Hematopoietic multipotent progenitor cell treated with erythropoietin and hydrocortisone succinate and interleukin-3 and kit ligand, for 15 days (in vitro differentiated cells): ENCODE data around the gene TNFAIP8.

Experiments used
- DNase-seq: peaks from one replicate; pipeline ENCODE4 v3.0.0-alpha.2; 2015; ENCODE audit warnings: low spot score

Gene TNFAIP8

DNA sequence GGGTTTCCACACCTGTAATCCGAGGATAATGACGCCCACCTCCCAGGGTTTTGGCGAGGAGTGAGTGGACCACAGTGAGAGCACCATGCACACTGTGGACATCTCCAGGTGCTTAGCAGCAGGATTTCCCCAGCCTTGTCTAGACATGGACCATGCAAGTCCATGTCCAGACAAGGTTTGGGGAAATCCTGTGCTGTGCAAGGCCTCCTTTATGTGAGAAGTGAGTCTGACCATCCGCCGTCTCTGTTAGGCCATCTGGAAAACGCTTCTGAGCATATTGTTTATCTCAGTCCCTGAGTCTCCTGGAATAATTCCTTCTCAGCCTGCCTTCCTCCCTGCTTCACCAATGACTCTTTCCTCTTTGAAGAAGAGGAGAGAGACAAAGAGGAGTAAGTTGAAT, 26.2 kb upstream of the TNFAIP8 start:
- DNase-seq, result no peak

DNA sequence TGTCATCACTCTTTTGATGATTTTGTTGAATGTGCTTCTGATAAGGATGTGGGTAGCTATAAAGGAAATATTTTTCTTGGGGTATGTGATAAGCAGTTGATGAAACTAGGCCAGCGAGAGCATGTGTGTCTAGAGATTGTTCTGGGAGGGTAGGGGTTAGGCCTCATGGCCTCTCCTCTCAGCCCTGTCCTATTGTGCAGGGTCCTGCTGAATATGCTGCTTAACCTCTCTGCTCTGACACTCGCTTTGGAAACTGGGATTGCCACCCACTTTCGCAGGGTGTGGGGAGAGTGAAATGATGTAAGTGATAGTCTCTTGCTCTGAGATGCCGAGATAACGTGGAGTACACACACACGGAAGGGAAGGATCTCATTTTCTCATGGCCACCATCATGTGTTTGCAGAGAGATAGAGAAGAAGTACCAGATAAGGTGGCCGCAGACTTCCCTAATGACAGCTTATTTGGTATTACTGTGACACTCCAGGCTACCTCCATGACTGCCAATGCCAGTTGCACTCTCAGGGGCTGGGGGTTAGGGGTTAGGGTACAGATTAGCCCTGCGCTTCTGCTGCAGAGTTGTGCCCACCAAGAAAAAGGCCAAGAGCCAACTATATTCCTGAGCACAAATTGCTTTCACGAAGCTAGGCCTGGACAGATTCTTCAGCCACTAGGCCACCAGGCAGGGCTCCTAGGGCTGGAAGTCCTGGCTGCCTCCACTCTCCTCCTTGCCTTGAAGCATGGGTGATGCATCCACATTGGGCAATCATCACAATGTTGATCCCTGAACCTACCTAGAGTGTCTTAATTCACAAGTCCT, 25.2 kb upstream of the TNFAIP8 start:
- DNase-seq, result peak; percentile 81

DNA sequence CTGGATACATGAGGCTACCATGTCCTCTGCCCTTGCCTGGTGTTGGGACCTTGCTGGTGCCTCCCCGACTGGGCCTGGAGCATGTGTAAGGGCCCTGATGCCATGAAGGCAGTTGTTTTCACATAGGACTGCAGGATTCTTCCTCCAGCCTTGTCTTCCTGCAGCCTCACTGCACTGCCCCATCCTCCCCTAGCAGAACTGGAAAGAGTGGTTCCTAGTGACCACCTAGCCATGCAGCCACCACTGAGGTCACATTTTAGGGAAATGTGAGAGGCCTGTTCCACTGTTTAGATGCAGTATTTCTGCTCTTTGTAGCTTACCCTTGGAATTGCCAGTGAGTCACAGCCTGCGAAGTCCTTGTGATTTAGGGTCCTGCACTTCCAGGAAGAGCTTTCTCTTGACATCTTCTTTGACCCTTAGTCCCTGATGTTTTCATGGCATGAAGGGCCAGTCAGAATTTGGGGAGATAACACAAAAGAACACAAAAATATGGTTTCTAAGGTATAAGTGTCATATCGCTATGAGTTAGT, 24.2 kb upstream of the TNFAIP8 start:
- no peak for DNase-seq

- DNase-seq, result no peak
Observed at GRCh38 chr5:119332208-119332607, 23.6 kb upstream of the TNFAIP8 start.

DNA sequence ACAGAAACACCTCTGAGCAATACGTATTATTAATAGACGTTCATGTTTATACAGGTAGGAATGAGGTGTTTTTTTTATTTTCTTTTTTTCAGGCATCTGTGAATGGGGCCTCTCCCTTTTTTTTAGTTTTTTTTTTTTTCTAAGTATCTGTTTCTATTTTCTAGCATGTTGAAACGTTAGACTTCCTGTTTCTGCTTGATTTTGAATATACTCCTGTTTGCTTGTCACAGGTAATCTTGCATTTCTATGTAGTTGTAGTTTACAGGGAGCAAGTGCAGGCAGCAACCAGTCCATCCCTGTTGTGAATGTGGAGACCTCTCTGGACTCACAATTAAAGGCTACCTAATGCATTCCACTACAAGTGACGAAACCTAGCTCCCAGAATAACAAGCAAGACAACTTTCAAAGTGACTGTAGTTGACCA, 22.8 kb upstream of the TNFAIP8 start:
- no peak for DNase-seq

DNA sequence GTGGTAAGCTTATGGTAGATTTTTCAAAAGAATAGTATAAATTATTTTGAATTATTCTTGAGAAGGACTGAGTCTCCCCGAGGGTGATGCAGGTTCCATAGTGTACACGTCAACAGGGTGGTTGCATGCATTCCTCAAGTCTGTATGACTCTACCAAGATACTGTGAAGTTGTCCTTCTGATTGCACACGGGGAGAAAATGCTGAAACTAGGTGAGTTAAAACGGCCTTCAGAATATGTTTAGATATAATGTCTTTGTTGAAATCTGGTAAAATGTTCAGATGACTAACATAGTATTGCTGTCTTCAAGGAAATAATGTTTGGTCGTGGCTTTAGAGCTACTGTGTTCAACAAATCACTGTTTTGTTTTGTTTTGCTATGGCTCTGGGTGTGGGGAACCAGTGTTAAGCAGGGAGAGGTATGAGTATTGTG, 22.4 kb upstream of the TNFAIP8 start:
- no peak for DNase-seq

GRCh38 chr5:119335261-119335677, 20.6 kb upstream of the TNFAIP8 start:
- DNase-seq, result no peak

DNA sequence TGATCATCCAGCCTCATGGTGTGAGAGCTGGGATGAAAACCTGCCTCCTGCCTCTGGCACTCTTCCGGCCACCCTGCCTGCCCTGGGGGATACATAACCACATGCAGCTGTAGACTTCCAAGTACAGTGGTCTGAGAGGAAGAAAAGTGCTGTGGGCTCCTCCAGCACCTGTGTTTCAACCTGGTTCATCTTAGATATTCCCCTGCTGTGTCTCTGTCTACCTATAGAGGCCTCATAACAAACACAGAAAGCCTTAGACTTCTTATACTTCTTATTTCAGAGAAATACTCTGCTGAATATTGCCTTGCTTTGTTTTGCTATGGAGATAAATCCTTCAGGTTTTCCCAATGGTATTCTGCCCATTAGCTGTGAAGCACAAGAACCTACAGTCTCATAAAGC, 19.6 kb upstream of the TNFAIP8 start:
- DNase-seq, result no peak

DNA sequence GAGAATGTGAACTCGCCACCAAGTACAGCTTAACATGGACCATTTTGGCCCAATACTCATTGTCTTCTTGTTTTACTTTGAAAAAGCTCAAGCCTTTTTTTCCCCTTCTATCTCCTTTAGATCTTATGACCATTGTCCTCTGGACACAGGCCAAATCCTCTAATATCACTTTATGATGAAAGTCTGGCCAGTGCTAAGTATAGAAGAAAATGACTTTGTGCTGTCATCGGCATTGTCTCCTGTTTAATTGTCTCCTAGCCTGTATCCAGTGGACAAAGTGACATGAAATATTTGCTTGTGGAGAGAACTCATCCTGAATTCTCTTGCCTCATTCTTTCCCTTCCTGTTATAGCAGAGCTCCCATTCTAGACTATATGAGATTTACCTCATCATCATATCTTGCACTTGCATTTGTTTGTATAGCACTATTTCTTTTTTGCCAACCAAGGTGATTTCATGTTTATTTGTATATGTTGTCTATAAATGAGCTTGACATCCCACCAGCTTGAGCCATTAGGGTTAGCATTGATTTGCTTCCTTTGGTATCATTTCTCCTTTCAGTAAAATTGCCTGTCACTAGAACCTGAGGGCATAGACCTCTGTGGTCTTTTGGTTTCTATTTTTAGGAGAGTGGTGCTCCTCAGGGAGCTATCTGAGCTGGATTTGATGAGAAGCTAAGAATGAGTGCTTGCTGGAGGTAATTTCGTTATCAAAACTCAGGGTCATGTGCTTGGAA, 18.8 kb upstream of the TNFAIP8 start:
- no peak for DNase-seq

DNA sequence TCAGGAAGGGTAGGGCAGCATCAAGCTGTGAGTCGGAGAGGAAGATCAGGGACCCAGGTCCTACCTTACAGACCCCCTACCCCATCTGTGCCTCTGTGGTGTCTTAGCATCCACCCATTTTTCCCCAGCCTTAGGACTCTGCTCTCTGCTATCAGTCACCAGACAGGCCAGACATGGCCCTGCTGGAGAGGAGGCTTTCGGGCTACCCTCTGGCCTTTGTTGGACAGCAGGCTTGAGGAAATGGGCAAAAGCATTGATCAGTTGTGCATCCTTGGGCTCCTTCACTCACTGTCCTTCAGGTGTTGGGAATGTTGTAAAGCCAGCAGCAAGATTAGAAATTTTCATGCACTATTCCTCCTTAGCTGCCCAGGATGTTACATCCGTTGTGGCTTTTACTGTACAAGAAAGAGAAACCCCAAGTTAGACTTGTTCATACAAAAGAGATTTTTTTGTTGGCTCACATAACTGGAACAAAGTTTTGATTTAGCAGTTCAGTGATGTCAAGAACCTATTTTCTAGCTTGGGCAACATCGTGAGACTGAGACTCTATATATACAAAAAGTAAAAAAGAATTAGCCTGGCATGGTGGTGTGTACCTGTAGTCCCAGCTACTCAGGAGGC, 17.4 kb upstream of the TNFAIP8 start:
- DNase-seq, result no peak

GRCh38 chr5:119339344-119339743, 16.5 kb upstream of the TNFAIP8 start:
- DNase-seq, result no peak

GRCh38 chr5:119339965-119340364, 15.9 kb upstream of the TNFAIP8 start:
- DNase-seq, result no peak

DNA sequence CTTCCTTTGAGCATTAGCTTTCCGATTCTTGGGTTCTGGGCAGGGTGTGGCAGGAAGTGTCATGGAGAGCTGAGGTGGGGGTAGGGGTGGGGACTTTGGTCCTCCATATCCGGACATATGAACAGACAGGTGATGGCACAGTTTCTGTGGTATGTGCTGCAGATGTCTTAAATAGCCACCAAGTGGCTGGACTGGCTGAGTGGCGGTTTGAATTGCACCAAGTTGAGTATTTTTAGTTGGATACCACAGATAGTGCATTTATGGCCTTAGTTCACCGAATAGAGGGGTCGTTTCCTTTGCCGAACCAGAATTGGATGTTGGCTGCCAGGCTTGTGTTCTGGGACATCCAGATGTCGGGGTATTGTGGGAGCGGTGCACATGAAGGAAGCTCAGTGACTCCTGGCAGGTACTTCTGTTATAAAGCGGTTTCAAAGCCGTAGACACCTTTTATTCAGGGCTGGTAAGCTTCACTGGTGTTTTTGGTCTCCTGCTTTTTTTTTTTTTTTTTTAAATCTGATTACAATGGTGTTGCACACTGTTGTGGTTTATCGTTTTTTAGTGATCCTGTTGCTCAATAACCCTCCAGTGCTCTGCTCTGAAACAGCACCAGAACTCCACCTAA, 15.1 kb upstream of the TNFAIP8 start:
- DNase-seq, result no peak

DNA sequence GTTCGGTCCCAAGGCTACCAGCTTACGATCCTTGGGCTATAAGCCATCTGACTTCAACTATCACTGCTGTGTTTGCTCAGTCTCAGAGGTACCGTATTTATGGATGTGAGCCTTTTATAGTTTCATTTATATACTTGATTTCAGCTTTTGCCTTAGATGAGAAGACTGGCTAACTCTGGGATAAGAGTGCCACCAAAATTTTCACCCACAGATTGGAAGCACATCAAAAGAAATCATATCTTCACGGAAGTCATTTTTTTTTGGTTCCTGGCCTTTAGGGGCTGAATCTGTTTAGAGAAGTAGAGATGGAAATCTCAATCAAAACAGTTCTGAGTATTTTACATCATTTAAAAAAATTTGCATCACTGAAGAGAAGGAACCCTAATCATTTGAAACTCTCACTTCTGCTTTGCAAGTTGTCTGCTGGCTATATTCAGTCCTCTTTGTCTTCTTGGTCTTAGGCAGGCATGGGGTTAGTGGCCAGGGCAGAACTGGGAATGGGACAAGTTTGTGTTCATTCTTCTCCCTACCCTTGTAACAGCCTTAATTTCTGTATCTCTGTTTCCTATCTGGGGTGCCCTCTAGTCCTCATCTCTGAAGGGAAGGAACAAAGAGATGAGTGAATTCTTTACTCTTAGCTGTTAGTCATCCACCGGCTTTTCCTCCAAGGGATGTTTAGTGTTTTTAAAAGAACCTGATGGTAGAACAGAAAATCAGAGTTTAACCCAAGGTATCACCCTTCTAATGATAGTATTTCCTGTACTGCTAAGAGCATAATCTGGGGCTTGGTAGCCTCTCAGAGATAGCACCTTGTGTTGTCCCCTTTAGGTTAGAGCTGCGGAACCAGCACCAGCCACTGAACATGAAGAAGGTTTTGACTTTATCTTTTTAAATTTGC, 14.1 kb upstream of the TNFAIP8 start:
- no peak for DNase-seq

DNA sequence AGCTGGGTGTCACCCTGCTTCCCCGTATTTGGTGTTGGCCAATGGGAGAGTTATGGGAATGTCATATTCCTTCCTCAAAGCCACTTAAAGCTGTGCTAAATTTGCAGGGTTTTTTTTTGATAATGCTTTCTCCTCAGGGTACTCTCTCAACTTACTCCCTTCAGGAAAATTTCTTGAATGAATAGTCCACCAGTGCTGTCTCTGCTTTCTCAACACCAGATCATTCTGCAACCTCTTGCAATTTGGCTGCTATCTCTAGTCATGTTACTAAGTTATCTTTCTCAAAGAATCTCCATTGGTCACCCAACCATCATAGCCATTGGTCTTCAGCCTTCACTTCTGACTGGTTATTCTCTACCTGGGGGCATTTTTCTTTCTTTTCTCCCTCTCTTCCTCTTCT, 13.4 kb upstream of the TNFAIP8 start:
- no peak for DNase-seq

DNA sequence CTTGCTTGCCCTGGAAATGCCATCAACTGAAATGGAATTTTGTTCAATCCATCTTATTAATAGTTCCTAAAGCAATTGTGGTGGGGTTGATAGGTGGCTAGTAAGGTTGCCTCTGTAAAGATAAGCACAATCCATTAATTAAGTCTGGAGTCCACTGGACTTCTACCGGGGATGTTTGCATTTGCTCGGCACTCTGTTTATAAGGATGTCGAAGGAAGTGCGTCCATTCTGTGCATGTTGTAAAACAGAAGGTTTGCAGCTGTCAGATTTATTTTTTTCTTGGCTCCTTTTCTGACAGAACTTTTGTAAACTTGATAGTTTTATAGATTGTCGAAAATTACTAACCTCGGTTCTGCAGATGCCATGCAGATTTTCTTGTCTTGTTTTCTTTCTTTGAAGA, 12.8 kb upstream of the TNFAIP8 start:
- DNase-seq, result no peak

DNA sequence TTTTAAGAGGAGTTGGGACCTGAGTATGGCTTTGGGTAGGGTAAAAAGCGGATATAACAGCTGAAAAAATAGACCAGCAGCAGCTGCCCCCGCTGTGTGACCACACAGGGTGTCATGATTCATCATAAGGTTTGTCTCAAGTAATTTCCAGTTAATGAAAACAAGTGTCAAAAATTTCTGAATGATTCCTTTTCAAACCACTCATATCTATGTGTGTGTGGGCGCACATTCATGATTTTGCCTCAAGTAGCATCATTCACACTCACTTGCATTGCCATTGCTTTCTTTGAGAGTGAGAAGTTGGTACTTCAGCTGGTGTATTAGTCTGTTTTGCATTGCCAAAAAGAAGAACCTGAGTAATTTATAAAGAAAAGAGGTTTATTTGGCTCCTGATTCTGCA, 12.1 kb upstream of the TNFAIP8 start:
- no peak for DNase-seq

DNA sequence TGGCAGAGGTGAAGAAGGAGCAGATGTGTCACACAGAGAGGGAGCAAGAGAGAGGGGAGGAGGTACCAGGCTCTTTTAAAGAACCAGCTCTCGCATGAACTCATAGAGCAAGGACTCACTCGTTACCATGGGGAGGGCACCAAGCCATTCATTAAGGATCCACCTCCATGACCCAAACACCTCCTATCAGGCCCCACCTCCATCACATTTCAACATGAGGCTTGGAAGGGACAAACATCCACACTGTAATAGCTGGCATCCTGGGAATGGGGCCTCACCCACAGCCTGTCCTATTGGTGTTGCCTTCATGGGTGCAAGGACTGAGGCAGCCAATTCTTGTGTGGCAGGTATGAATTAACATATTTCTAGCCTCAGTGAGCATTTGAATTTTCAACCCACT, 11.6 kb upstream of the TNFAIP8 start:
- no peak for DNase-seq

DNA sequence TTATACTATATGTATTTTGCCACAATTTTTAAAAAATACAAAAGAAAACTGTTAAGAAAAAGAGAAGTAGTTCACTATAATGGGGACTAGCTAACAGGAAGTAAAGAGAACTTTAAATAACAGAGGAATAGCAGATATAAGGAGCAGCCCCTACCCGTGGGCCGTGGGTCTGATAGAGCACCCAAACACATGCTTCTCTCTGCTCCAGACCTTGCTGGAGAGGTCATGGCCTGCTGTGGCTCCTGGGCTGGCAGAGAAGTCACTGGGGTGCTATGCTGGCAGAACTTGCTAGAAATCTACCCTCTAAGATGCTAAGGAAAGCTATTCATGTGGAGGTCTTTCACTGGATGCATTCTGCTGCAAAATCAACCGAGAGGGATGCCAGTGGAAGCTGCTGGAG, 10.0 kb upstream of the TNFAIP8 start:
- no peak for DNase-seq

GRCh38 chr5:119346394-119346793, 9.4 kb upstream of the TNFAIP8 start:
- DNase-seq, result no peak

- no peak for DNase-seq
Observed at GRCh38 chr5:119347574-119347973, 8.2 kb upstream of the TNFAIP8 start.
